Kidney epithelial cell (primary cell): ENCODE data around the gene TMEM74B. TPM values are rescaled to one million over a fixed set of nuclear protein-coding genes. Genes with fewer than 3 reads are reported as not detected.

ENCODE experiments used
- DNase-seq: peaks from one replicate; pipeline ENCODE4 v3.0.0-alpha.2; 2010; ENCODE audit warnings: low read depth
- H3K27me3 ChIP-seq: 2 replicates; pipeline ENCODE4 v1.6.0; 2011; ENCODE audit warnings: low read length; ENCODE audit not compliant: control insufficient read depth, insufficient read depth
- H3K36me3 ChIP-seq: 2 replicates; pipeline ENCODE4 v1.5.1; 2011; ENCODE audit warnings: low read length; ENCODE audit not compliant: control insufficient read depth, insufficient read depth
- H3K4me3 ChIP-seq: 2 replicates; pipeline ENCODE4 v1.5.1; 2011; ENCODE audit warnings: low read depth, mild to moderate bottlenecking, control low read depth, low read length
- CTCF ChIP-seq: IDR thresholded peaks from 2 replicates; pipeline ENCODE4 v1.5.1; 2011; ENCODE audit warnings: mild to moderate bottlenecking, moderate library complexity, low read length, control low read depth, inconsistent platforms; ENCODE audit not compliant: insufficient read depth, poor library complexity, severe bottlenecking
- total RNA-seq: library from RNA; depleted of rRNA; stranded (reverse); fragments of >200 nt; gene quantifications from 2 replicates; pipeline ENCODE4 v1.2.3, GENCODE V29; 2015

The TMEM74B gene
- total RNA-seq, 1 donor from 2014 or later: 4.5 TPM

GRCh38 chr20:1134836-1135235 lies 49.9 kb downstream of the TMEM74B start:
- Histone ChIP-seq H3K4me3 (no peak overlapping the region), H3K36me3 (no peaks in the 10 kb centered on the region), H3K27me3 (no peaks in the 10 kb centered on the region)
- DNase-seq: no peak
- TF ChIP-seq CTCF: no peak

- Histone ChIP-seq H3K4me3 (no peak overlapping the region), H3K36me3 (no peaks in the 10 kb centered on the region), H3K27me3 (no peaks in the 10 kb centered on the region)
- no peak for DNase-seq
- TF ChIP-seq CTCF: no peak
These were observed 50.4 kb downstream of the TMEM74B start for GRCh38 chr20:1134355-1134754.

GRCh38 chr20:1131354-1131753 lies 53.4 kb downstream of the TMEM74B start:
- no peak overlapping the region for H3K4me3 ChIP-seq
- no peak for DNase-seq
- no peaks in the 10 kb centered on the region for H3K36me3 ChIP-seq
- no peak for TF ChIP-seq CTCF
- no peaks in the 10 kb centered on the region for H3K27me3 ChIP-seq

GRCh38 chr20:1130847-1131246 lies 53.9 kb downstream of the TMEM74B start:
- DNase-seq: no peak
- no peaks in the 10 kb centered on the region for H3K27me3 ChIP-seq
- no peak overlapping the region for H3K4me3 ChIP-seq
- no peaks in the 10 kb centered on the region for H3K36me3 ChIP-seq
- no peak for TF ChIP-seq CTCF

Other genes with a start within 250 kb of the TMEM74B start
- gene RSPO4, start 182.7 kb downstream of the TMEM74B start, total RNA-seq: 1.6 and 3.3 TPM in 2 replicates
- gene PSMF1, start 66.4 kb downstream of the TMEM74B start, total RNA-seq: 227 and 323 TPM in 2 replicates
- gene C20orf202, start 18.5 kb upstream of the TMEM74B start, total RNA-seq: not detected in 2 replicates
- not detected in 2 replicates for gene RAD21L1, start 41.1 kb upstream of the TMEM74B start, total RNA-seq
- gene SNPH, start 81.3 kb upstream of the TMEM74B start, total RNA-seq: 7.1 and 8.3 TPM in 2 replicates
- gene SDCBP2, start 144.2 kb upstream of the TMEM74B start, total RNA-seq: 6.1 and 7.7 TPM in 2 replicates
- gene FKBP1A, start 208.1 kb upstream of the TMEM74B start, total RNA-seq: 144 and 155 TPM in 2 replicates